Measurements from ENCODE around the gene VEGFD.

GRCh38 chrX:15349046-15349445 lies 35.2 kb downstream of the VEGFD start:
- TF ChIP-seq CTCF (IDR thresholded peaks at IDR 0.05; ENCODE audit: low read depth, low read length) (peak; percentile 20), MYC (IDR thresholded peaks at IDR 0.05; ENCODE audit: low read depth, low read length) (no peak), POLR2A (IDR thresholded peaks at IDR 0.05; ENCODE audit: extremely low read depth, insufficient read length) (no peak)

Data from NB4 (cell line).